ENCODE results near the gene CLCN2.
A peak's percentile ranks its signal among the peaks of the same experiment; 100 is the strongest.

CLCN2 gene

GRCh38 chr3:184361532-184361931 is at the start of gene CLCN2, which contains the start of gene POLR2H:
TSS of gene CLCN2 (minus strand) at chr3:184361605. CDS start at chr3:184361479, 126 bp downstream.
TSS of gene POLR2H (plus strand) at chr3:184361710. CDS start at chr3:184363493, 1,783 bp downstream.
- H3K4me1 ChIP-seq (ENCODE audit: control insufficient read depth, insufficient read depth, low read length), result peaks cover 21% of the 10 kb centered on the region
- H3K27me3 ChIP-seq (replicated peaks; ENCODE audit: control insufficient read depth, insufficient read depth, low read length), result no peaks in the 10 kb centered on the region
- H3K4me3 ChIP-seq (ENCODE audit: low read length), result peak within 1 kb of the TSS; percentile 99
- H3K9ac ChIP-seq (ENCODE audit: low read length), result peak within 1 kb of the TSS; percentile 97
- DNase-seq (ENCODE audit: low read depth), result peak; percentile 87
- H3K9me3 ChIP-seq (ENCODE audit: control insufficient read depth, low read length), result no peaks in the 10 kb centered on the region
- peaks cover 19% of the 10 kb centered on the region for H3K36me3 ChIP-seq (ENCODE audit: control insufficient read depth, insufficient read depth, low read length, severe bottlenecking)

GRCh38 chr3:184409946-184410500 is 48.6 kb upstream of the CLCN2 start:
- Histone ChIP-seq H3K9ac (ENCODE audit: low read length) (no peak overlapping the region), H3K4me3 (ENCODE audit: low read length) (no peak overlapping the region), H3K27me3 (replicated peaks; ENCODE audit: control insufficient read depth, insufficient read depth, low read length) (no peaks in the 10 kb centered on the region), H3K9me3 (ENCODE audit: control insufficient read depth, low read length) (peaks cover 5% of the 10 kb centered on the region), H3K36me3 (ENCODE audit: control insufficient read depth, insufficient read depth, low read length, severe bottlenecking) (no peaks in the 10 kb centered on the region), H3K4me1 (ENCODE audit: control insufficient read depth, insufficient read depth, low read length) (no peaks in the 10 kb centered on the region)
- DNase-seq (ENCODE audit: low read depth), result no peak

- no peak overlapping the region for H3K4me3 ChIP-seq (ENCODE audit: low read length)
- peaks cover 2% of the 10 kb centered on the region for H3K27me3 ChIP-seq (replicated peaks; ENCODE audit: control insufficient read depth, insufficient read depth, low read length)
- H3K9me3 ChIP-seq (ENCODE audit: control insufficient read depth, low read length), result peaks cover 5% of the 10 kb centered on the region
- DNase-seq (ENCODE audit: low read depth), result no peak
- H3K9ac ChIP-seq (ENCODE audit: low read length), result no peak overlapping the region
- no peaks in the 10 kb centered on the region for H3K4me1 ChIP-seq (ENCODE audit: control insufficient read depth, insufficient read depth, low read length)
- no peaks in the 10 kb centered on the region for H3K36me3 ChIP-seq (ENCODE audit: control insufficient read depth, insufficient read depth, low read length, severe bottlenecking)
Measured at GRCh38 chr3:184409331-184409926, 48.0 kb upstream of the CLCN2 start.

- Histone ChIP-seq H3K4me1 (ENCODE audit: control insufficient read depth, insufficient read depth, low read length) (no peaks in the 10 kb centered on the region), H3K9ac (ENCODE audit: low read length) (no peak overlapping the region), H3K36me3 (ENCODE audit: control insufficient read depth, insufficient read depth, low read length, severe bottlenecking) (no peaks in the 10 kb centered on the region), H3K9me3 (ENCODE audit: control insufficient read depth, low read length) (no peaks in the 10 kb centered on the region), H3K4me3 (ENCODE audit: low read length) (no peak overlapping the region), H3K27me3 (replicated peaks; ENCODE audit: control insufficient read depth, insufficient read depth, low read length) (peaks cover 10% of the 10 kb centered on the region)
- no peak for DNase-seq (ENCODE audit: low read depth)
Measured at GRCh38 chr3:184405075-184406030, 43.9 kb upstream of the CLCN2 start.

GRCh38 chr3:184399410-184399809 is 38.0 kb upstream of the CLCN2 start:
- Histone ChIP-seq H3K36me3 (ENCODE audit: control insufficient read depth, insufficient read depth, low read length, severe bottlenecking) (no peaks in the 10 kb centered on the region), H3K4me3 (ENCODE audit: low read length) (no peak overlapping the region), H3K9me3 (ENCODE audit: control insufficient read depth, low read length) (no peaks in the 10 kb centered on the region), H3K27me3 (replicated peaks; ENCODE audit: control insufficient read depth, insufficient read depth, low read length) (peaks cover 8% of the 10 kb centered on the region), H3K9ac (ENCODE audit: low read length) (no peak overlapping the region), H3K4me1 (ENCODE audit: control insufficient read depth, insufficient read depth, low read length) (peaks cover 3% of the 10 kb centered on the region)
- peak; percentile 88 for DNase-seq (ENCODE audit: low read depth)

GRCh38 chr3:184395320-184395660 is 33.9 kb upstream of the CLCN2 start:
- H3K27me3 ChIP-seq (replicated peaks; ENCODE audit: control insufficient read depth, insufficient read depth, low read length), result no peaks in the 10 kb centered on the region
- H3K9me3 ChIP-seq (ENCODE audit: control insufficient read depth, low read length), result no peaks in the 10 kb centered on the region
- no peak overlapping the region for H3K4me3 ChIP-seq (ENCODE audit: low read length)
- no peak for DNase-seq (ENCODE audit: low read depth)
- H3K36me3 ChIP-seq (ENCODE audit: control insufficient read depth, insufficient read depth, low read length, severe bottlenecking), result no peaks in the 10 kb centered on the region
- peaks cover 3% of the 10 kb centered on the region for H3K4me1 ChIP-seq (ENCODE audit: control insufficient read depth, insufficient read depth, low read length)
- H3K9ac ChIP-seq (ENCODE audit: low read length), result no peak overlapping the region

GRCh38 chr3:184391266-184391665 is 29.9 kb upstream of the CLCN2 start:
- H3K36me3 ChIP-seq (ENCODE audit: control insufficient read depth, insufficient read depth, low read length, severe bottlenecking), result no peaks in the 10 kb centered on the region
- H3K9ac ChIP-seq (ENCODE audit: low read length), result no peak overlapping the region
- H3K9me3 ChIP-seq (ENCODE audit: control insufficient read depth, low read length), result no peaks in the 10 kb centered on the region
- DNase-seq (ENCODE audit: low read depth), result no peak
- H3K4me3 ChIP-seq (ENCODE audit: low read length), result no peak overlapping the region
- no peaks in the 10 kb centered on the region for H3K4me1 ChIP-seq (ENCODE audit: control insufficient read depth, insufficient read depth, low read length)
- no peaks in the 10 kb centered on the region for H3K27me3 ChIP-seq (replicated peaks; ENCODE audit: control insufficient read depth, insufficient read depth, low read length)

- H3K4me1 ChIP-seq (ENCODE audit: control insufficient read depth, insufficient read depth, low read length), result no peaks in the 10 kb centered on the region
- H3K9me3 ChIP-seq (ENCODE audit: control insufficient read depth, low read length), result no peaks in the 10 kb centered on the region
- no peak overlapping the region for H3K4me3 ChIP-seq (ENCODE audit: low read length)
- H3K27me3 ChIP-seq (replicated peaks; ENCODE audit: control insufficient read depth, insufficient read depth, low read length), result no peaks in the 10 kb centered on the region
- H3K9ac ChIP-seq (ENCODE audit: low read length), result no peak overlapping the region
- no peak for DNase-seq (ENCODE audit: low read depth)
- H3K36me3 ChIP-seq (ENCODE audit: control insufficient read depth, insufficient read depth, low read length, severe bottlenecking), result no peaks in the 10 kb centered on the region
Measured at GRCh38 chr3:184389935-184390528, 28.6 kb upstream of the CLCN2 start.

- Histone ChIP-seq H3K9me3 (ENCODE audit: control insufficient read depth, low read length) (no peaks in the 10 kb centered on the region), H3K27me3 (replicated peaks; ENCODE audit: control insufficient read depth, insufficient read depth, low read length) (no peaks in the 10 kb centered on the region), H3K4me1 (ENCODE audit: control insufficient read depth, insufficient read depth, low read length) (no peaks in the 10 kb centered on the region), H3K9ac (ENCODE audit: low read length) (no peak overlapping the region), H3K36me3 (ENCODE audit: control insufficient read depth, insufficient read depth, low read length, severe bottlenecking) (no peaks in the 10 kb centered on the region), H3K4me3 (ENCODE audit: low read length) (no peak overlapping the region)
- no peak for DNase-seq (ENCODE audit: low read depth)
Measured at GRCh38 chr3:184389384-184389783, 28.0 kb upstream of the CLCN2 start.

- no peaks in the 10 kb centered on the region for H3K36me3 ChIP-seq (ENCODE audit: control insufficient read depth, insufficient read depth, low read length, severe bottlenecking)
- no peak overlapping the region for H3K9ac ChIP-seq (ENCODE audit: low read length)
- DNase-seq (ENCODE audit: low read depth), result no peak
- no peaks in the 10 kb centered on the region for H3K9me3 ChIP-seq (ENCODE audit: control insufficient read depth, low read length)
- H3K4me3 ChIP-seq (ENCODE audit: low read length), result no peak overlapping the region
- H3K27me3 ChIP-seq (replicated peaks; ENCODE audit: control insufficient read depth, insufficient read depth, low read length), result no peaks in the 10 kb centered on the region
- H3K4me1 ChIP-seq (ENCODE audit: control insufficient read depth, insufficient read depth, low read length), result no peaks in the 10 kb centered on the region
Measured at GRCh38 chr3:184388936-184389230, 27.5 kb upstream of the CLCN2 start.

Data from adipocyte (in vitro differentiated cells).